GM12891 (cell line): ENCODE measurements around the gene AATF.

Source experiments
- POLR2A ChIP-seq: IDR thresholded peaks from 2 replicates; pipeline ENCODE4 v1.6.1; 2011; ENCODE audit warnings: low read depth, low read length, control low read depth
- POLR2AphosphoS5 ChIP-seq: IDR thresholded peaks from 2 replicates; pipeline ENCODE4 v1.6.1; 2011; ENCODE audit warnings: low read depth, low read length, control low read depth

GRCh38 chr17:37097154-37097553 lies 148.4 kb downstream of the AATF start:
- TF ChIP-seq POLR2AphosphoS5 (no peak), POLR2A (no peak)
